ENCODE data around the gene APOL4.
A peak's percentile ranks its signal among the peaks of the same experiment; 100 is the strongest.
"Not testable (repeated sequence)": the region's sequence is repeated elsewhere in the genome, so short reads cannot be mapped to it uniquely, and the experiment has no call there.

The APOL4 gene

DNA sequence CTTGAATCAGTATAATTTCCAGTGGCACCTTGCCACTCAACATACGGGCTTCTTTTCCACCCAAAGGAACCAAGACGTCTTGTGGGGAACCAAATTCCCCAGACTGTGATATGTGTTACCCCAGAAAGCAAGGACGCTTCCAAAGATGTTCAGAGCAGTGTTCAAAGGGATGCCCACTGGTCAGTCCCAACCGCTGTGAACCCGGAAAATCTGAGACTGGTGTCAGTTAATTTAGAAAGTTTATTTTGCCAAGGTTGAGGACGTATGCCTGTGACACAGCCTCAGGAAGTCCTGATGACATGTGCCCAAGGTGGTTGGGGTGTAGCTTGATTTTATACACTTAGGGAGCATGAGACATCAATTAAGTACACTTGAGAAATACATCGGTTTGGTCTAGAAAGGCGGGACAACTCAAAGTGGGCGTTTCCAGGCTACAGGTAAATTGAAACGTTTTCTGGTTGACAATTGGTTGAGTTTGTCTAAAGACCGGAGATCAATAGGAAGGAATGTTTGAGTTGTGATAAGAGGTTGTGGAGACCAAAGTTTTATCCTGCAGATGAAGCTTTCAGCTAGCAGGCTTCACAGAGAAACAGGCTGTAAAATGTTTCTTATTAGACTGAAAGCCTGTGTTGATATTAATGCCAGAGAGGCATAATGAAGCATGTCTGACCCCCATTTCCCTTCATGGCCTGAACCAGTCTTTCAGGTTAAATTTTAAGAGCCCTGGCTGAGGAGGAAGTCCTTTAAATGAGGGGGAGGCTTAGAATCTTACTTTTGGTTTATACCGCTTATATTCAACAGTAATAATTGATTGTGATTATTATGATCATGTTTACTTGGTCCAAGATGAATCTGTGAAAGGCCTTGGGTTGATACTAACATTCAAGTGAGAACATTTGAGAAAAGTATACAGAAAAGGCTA, 47.8 kb downstream of the APOL4 start:
- DNase-seq (ENCODE audit: low spot score): no peak

DNA sequence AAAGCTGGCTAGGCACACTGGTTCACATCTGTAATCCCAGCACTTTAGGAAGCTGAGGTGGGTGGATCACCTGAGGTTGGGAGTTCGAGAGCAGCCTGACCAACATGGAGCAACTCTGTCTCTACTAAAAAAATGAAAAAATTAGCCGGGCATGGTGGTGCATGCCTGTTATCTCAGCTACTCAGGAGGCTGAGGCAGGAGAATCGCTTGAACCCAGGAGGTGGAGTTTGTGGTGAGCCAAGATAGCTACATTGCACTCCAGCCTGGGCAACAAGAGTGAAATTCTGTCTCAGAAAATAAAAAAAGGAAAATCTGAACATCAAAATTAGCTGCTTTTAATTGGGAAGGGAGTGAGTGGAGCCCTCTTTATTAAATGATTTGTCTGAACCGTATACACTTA, 48.8 kb downstream of the APOL4 start:
- not testable (repeated sequence) for DNase-seq (ENCODE audit: low spot score)

DNA sequence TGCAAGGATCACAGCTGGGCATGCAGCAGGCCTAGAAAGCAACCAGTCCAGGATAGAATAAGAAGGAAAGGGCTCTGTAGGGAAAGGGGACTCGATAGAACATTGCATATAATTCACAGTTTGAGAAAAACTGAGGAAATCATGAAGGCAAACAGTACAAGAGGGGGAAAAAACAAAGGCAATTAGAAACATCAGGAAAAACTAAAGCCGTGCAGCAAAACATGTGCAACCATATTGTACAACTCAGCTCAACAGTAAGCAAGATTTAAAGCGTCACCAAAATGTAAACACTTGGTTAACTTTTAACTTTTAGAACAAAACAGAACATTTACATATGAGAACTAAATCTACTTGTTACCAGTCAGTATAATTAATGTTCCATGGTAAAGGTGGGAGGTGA, 49.5 kb downstream of the APOL4 start:
- DNase-seq (ENCODE audit: low spot score): no peak

DNA sequence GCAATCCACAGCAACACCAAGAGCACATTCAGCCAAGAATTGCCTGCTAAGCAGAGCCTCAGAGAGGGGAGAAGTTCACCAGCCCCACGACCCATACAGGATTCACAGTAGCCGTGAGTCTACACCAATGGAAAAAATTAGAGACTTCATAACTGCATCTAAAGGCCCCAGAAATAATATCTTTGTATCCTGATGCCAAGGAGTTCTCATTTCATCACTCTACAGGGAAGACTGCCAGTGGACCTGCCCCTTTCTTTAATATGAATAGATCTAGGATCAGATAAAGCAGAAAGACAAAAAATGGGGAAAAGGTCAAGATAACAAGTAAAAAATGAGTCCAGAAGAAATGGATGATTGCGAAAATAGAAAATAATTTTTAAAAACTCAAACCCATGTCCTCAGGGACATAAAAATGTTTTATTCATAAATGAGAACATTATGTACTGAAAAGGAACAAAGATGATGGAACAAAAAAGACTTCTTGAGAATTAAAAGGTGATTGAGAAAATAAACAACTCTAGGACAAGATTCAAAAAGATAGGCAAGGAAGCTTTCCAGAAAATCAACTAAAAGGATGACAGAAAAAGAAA, 50.5 kb downstream of the APOL4 start:
- DNase-seq (ENCODE audit: low spot score): no peak

DNA sequence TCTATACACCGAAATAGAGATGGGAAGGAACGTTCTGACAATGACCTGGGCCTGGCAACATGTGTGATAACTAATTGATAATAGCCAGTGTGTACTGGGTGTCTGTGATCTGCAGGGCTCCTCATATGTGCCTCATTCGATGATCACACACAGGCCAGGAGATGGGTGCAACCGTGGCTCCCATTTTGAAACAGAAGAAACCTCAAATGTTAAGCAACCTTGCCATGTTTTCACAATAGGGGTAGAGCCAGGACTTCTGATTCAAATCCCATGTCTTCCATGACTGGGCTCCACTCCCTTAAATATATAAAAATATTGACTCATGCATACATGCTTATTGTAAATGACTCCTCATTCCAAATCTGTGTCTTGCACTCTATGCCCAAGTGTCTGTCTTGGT, 52.2 kb downstream of the APOL4 start:
- DNase-seq (ENCODE audit: low spot score): no peak

DNA sequence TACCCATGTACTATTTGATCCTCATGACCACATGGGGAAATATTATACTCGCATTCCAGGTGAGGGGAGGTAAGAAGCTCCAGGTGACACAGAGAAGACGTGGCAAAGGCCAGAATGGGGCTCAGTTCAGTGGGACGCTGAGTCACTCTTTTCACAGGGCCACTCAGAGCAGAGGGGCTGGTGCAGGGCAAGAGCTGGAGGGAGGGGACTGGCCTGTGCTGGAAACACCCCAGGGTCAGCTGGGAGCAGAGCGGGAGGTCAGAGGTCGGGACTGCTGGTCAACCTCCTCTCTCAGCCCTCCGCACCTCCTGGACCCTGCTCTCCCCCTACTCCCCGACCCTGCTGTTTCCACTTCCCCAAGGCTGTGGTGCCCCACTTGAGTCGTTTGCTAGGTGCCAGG, 53.2 kb downstream of the APOL4 start:
- DNase-seq (ENCODE audit: low spot score): no peak

DNA sequence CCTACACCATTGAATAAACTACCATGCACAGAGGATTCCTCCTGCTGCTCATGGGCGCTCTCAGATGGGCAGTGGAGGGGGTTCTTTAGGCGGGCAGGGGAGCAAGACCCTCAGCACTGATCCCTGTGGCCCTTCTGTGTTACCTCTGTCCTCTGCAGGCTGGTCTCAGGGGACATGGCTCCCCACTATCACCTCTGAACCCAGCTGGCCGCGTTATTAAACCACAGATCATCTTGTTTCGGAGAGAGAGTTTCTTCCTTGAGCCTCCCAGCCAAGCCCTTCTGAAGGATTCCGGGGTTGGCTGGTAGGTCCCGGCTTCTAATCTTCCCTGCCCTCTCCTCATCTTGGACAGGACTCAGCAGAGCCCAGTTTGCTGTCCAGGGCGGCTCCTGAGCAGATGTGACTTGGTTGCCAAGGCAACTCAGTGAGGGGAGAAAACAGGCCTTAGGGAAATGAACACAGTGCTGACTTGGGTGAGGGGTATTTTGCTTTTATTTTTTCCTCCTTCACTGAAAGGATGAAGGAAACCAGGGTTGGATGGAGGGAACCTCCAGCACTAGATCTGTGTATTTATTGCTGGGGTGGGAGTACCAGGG, 54.3 kb downstream of the APOL4 start:
- DNase-seq (ENCODE audit: low spot score): no peak

DNA sequence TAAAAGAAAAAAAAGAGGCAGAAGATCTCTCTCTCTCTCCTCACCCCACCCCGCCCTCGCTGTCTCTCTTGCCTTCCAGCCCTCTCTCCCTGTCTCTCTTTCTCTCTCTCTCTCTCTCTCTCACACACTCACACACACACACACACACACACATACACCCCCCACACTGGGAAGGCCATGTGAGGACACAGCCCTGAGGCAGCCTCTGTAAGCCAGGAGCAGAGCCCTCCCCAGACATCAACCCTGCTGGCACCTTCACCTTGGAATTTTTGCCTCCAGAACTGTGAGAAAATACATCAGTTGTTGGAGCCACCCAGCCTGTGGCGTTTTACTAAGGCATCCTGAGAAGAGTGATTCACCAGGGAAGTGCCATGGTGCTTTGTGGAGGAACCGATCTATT, 55.7 kb downstream of the APOL4 start:
- DNase-seq (ENCODE audit: low spot score): no peak

DNA sequence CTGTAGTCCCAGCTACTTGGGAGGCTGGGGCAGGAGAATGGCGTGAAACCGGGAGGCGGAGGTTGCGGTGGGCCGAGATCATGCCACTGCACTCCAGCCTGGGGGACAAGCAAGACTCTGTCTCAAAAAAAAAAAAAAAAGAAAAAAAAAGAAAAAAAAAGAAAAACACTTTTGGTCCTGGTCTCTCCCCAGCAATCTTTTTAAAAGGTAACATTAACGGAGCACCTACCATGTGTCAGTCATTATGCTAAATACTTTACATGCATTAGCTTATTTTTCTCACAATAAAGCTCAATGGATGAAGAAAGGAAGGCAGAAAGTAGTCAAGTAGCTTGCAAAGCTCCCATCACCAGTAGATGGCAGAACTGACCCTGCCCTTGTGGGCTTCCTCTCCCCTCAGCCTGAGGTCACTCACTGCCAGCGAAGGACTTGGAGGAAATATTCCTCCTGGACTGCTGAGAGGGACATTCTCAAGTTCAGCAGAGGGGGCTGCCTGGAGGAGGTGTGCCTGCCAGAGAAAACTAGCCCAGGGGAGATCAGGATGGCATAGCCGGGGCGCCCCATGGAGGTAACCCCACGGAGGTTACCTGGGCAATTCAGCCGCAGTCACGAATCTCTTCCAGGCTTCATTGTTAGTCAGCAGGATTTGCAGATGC, 56.6 kb downstream of the APOL4 start:
- peak; percentile 42 for DNase-seq (ENCODE audit: low spot score)

DNA sequence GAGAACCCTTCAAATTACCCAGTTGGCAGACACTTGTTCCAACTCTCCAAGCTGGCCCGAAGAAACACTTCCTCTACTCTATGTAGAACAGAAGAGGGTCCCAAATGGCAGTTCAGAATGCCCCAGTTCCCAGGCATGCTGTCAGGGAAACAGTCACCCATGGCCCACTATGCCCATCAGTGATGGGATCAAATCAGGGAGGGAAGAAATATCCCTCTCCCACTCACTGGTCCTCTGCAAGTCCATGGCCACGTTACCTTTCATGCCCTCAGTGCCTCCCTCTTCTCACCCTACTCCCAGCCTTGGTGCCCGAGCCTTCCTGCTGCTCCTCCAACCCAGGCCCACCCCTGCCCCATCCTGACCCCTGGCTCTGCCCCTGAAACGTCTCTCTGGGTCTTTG, 57.7 kb downstream of the APOL4 start:
- no peak for DNase-seq (ENCODE audit: low spot score)

DNA sequence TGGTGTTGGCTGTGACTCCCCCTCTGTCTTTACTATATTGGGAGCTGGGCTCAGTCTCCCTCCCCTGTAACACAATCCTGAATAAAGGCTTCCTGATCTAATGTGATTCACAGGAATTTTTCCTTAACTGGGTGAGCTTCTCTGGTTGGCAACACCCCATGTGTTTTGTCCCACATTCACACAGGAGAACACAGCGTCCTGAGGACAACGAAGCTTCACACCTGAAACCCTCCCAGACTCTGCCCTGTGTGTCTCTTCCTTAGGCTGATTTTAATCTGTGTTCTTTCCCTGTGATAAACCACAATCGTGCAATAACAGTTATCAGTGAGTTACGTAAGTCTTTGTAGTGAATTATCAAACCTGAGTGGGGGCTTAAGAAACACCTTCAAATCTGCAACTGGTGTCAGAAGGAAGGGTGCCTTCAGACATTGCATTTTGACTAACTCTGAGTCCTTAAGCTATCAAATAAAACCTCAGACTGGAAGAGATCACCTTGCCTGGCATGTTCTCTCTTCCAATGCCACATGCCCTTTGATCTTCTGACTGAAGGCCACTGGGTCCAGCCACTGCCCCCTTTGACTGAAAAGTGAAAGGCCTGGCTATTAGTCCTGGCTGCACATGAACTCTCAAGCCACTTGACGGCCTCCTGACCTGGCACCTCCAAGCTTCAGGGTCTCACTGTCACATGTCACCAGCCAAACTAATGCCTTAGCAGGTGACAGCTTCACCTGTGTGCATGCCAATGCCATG, 58.4 kb downstream of the APOL4 start:
- DNase-seq (ENCODE audit: low spot score): no peak

DNA sequence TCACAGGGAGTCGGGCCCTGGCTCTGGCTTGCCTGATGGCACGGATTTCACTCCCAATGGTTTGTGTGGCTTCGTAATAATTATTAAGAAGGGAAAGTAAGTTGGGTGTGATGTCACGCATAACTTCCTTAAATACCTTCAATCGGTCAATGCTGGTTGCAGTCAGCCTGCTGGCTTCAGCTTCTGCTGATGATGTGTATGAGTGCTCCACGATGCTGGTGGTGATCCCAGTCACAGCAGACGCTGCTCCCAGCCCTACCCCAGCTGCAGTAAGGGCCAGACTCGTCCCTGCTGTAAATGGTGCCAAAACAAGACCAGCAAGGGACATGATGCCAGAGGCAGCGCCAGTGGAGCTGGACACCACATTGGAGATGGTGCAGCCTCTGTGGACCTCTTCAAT, 60.1 kb downstream of the APOL4 start:
- DNase-seq (ENCODE audit: low spot score): no peak
